Globus pallidus (tissue), 1 donor: ENCODE results near the gene CCDC9.
"Not testable (repeated sequence)": the region's sequence is repeated elsewhere in the genome, so short reads cannot be mapped to it uniquely, and the experiment has no call there.

Experiments
- DNase-seq: peaks from one replicate; pipeline ENCODE4 v3.0.0-alpha.2; 2015; ENCODE audit warnings: low spot score

Gene CCDC9

DNA sequence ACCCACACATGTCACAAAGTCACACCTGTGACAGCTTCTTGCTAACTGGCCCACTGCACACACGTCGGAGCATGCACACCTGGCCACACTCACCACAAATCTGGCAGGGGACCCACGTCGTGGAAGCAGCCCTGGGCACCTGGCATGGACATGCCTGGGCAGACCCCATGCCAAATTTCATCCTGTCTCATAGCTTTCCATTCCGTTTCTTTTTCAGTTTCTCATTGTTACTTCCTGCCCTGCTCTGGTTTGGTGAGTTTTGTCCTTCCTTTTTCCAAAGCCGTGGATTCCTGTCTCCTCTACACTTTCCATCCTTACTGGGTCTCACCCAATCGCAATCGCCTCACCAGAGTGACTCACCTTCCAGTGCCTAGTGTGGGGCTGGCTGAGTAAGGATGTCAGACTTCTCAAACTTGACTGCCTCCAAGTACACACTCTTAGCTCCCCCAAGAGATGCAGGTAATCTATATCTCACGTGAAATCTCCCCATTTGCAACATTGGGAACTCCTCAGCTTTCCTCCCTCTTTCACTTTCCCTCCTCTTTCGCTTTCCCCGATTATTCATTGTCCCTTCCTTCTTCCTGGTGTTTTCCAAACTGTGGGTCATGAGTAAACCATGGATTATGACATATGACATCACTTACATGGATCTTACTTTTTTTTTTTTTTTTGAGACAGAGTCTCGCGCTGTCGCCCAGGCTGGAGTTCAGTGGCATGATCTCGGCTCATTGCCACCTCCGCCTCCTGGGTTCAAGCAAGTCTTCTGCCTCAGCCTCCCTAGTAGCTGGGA is 23.7 kb upstream of the CCDC9 start:
- no peak for DNase-seq

DNA sequence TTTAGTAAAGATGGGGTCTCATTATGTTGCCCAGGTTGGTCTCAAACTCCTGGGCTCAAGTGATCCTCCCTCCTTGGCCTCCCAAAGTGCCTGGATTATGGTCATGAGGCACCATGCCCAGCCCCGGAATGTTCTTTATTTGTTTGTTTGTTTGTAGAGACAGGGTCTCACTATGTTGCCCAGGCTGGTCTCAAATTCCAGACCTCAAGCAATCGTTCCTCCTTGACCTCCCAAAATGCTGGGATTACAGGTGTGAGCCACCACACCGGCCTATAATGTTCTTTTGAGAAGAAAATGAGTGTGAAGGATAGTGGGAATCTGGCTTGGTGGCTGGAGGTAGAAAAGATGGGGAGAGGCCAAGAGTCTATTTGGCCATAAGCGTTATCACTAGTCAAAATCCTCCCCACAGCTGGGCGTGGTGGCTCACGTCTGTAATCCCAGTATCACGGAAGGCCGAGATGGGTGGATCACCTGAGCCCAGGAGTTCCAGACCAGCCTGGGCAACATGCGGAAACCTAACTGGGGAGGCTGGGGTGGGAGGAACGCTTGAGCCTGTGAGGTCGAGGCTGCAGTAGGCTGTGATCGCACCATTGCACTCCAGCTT is 20.2 kb upstream of the CCDC9 start:
- no peak for DNase-seq

DNA sequence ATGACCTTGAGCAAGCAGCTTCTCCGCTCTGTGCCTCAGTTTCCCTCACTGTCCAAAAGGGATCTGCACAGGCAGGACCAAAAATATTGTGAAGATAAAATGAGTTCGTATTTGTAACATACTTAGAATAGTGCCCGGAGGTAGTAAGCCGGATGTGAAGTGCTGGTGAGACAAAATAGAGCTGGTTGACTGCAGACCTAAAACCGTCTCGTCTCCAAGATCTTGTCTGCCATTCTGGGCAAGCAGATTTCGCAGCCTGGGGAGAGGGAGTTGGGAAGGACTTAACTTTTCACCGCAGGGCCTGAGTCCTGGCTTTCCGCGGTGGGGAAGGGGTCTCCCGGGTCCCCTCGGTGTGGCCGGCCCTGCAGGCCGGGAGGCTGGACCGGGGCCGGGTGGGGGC is 17.2 kb upstream of the CCDC9 start:
- DNase-seq, result no peak

DNA sequence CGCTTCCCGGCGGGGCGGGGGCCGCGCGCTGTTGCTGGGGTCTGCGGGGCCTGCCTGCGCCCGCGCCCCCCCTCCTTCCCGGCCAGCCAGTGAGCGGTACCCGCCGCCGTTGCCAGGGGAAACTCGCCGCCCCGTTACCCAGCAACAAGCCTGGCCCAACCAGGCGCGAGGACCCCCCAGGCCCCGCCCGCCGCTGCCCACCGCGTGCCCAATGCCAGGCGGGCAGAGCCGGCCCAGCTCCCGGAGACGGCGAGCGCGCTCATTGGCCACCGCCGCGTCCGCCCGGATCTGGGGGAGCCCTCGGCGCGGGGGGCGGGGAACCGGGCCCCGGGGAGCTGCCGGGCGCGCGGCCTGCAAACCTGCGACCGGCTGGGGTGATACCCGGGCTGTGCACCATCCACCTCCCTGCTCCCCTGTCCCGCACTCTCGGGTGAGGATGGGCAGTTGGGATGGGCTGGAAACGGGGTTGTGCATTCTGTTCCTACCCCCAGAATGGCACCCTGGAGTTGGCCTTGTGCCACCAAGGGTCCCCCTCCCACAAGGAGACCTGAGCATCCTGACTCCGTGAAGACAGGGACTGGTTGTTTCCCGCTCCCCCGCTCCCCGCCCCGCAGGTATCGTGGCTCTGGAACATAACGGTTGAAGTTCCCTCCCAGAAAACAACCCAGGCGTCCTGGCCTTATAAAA is 16.6 kb upstream of the CCDC9 start:
- DNase-seq, result peak; percentile 67

DNA sequence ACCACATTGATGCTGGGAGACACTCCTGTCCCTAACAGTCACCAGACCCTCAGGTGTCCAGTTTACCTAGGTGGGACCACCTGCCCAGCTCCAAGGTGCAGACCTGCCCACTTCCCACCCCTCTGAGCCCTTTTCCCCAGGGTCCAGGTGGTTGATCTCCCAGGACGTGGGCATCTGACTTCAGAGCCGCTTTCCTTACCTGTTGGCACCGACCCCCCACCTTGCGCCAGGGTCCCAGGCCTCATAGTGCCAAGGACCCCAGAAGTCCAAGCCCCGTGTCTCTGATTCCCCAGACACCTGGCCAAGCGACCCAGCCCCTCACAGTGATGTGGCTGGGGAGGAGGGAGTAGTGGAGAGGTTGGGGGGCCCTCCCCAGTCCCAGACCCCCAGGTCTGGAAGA is 15.8 kb upstream of the CCDC9 start:
- no peak for DNase-seq

DNA sequence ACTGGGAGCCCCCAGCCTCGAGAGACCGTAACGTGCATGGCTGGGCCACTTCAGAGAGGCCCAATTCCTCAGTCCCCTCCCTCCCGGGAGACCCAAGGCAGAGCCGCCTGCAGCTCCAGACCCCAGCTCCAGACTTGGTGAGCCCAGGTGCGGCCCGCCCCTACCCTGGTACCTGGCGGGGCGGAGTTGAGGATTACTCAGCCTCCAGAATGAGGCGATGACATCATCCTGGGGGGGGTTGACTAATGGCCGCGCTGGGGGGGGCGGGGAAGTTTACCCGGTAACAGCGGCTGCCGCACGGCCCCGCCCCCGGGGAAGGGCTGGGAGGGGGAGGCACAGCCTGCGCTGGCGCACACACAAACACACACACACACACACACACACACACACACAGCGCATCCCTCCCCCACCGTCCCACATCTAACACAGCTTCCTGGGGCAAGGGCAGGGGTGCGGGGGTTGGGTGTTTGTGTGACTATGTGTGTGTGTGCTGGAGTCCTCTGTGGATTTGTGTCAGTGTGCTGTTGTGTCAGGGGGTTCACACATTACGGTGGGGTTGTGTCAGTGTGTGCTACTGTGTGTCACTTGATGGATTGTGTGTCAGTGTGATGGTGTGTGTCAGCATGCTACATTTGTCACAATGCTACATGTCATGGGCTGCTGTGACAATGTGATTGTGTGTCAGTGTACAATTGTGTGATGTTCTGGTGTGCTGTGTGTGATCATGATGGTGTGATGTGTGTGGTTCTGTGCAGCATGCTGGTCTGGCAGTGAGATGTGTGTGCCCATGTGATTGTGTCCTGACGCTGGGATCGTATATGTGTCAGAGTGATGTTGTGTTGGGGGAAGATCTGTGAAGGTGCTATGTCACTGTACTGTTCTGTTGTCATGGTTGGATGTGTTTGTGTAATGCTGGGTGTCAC is 15.1 kb upstream of the CCDC9 start:
- DNase-seq, result no peak

DNA sequence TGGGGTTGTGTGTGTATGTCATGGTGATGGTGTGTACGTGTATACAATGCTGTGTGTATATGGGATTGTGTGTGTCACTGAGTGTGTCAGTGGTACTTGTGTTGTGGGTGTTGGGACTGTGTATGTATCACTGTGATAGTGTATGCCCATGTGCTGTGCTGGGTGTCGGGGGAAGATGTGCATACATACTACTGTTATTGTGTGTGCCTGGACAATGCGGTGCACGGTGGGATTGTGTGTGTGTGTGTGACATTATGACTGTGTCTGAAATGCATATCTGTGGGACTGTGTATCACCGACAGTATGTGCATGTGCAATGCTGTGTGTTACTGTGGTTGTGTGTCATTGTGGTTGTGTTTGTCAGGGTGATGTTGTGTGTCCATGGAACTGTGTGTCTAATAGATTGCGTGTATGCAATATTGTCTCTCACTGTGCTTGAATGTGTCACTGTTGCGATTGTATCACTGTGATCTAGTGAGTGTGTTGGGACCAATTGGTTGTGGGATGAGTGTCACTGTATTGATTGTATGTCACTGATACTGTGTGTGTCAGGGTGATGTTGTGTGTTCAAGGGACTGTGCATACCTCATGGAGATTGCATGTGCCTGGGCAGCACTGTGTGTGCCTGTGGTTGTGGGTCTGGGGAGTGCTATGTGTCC is 14.3 kb upstream of the CCDC9 start:
- no peak for DNase-seq

DNA sequence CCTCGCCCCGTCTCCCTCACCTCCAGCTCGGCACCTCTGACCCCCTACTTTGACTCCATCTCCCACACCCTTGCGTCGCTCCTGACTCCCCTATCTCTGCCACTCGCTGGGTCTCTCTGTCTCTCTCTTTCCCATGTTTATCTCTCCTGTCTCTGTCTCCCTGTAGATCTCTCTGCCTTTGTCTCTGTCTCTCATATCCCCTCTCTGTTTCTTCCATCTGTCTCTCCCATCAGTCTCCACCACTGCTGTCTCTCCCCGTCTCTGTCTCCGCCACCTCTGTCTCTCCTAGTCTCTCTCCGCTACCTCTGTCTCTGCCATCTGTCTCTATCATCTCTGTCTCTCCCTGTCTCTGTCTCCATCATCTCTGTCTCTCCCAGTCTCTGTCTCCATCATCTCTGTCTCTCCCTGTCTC is 13.0 kb upstream of the CCDC9 start:
- DNase-seq, result no peak

DNA sequence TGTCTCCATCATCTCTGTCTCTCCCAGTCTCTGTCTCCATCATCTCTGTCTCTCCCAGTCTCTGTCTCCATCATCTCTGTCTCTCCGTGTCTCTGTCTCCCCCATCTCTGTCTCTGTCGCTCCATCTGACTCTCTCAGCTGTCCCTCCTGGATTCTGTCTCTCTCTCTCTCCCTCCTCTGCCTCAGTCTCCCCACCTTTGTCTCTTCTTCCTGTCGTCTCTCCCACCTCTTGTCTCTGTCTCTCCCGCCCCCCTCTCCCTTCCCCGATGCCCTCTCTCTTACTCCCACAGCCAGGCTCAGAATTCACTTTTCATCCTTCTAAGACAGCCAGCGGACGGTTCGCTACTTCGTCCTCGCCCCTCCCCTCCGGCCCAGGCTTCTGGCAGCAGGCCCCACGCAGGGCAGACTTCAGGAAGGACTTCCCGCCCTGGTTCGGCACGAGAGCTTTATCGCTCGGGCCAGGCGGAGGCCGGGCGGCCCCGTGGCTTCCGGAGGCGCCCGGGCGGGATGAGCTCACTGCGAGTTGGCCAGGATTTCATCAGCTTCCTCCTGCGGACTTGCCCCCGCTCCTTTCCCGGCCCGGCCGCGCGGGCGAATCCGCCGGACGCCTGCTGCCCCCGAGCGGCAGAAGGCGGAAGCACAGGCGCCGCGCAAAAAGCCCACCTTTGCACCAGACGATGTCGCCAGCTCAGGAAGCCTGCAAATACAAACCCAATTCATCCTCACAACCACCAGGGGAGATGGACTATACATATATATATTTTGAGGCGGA is 12.4 kb upstream of the CCDC9 start:
- DNase-seq, result peak; percentile 82

DNA sequence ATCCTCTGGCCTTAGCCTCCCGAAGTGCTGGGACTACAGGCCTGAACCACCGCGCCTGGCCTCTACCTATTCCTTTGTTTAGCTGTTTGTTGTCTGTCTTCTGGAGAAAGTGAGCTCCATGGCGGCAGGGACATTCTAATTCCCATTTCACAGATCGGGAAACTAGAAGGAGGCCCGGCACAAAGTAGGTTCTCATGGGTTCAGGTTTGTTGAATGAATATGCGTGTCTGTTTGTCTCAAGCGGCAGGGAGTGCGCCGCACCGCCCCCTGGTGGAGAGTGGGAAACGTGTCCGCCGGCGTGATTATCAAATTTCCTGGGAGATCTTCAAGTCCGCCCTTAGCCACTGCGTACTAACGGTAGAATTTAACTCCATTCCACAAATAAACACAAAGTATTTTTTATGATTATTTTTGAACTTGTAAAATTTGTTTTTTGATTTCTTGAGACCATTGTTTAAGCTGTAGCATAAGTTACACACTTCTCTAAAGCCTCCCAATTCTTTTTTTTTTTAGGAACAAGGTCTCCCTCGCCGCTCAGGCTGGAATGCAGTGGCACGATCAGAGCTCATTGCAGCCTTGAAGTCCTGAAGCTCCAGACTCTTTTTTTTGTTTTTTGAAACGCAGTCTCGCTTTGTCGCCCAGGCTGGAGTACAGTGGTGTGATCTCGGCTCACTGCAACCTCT is 8.9 kb upstream of the CCDC9 start:
- DNase-seq, result no peak

DNA sequence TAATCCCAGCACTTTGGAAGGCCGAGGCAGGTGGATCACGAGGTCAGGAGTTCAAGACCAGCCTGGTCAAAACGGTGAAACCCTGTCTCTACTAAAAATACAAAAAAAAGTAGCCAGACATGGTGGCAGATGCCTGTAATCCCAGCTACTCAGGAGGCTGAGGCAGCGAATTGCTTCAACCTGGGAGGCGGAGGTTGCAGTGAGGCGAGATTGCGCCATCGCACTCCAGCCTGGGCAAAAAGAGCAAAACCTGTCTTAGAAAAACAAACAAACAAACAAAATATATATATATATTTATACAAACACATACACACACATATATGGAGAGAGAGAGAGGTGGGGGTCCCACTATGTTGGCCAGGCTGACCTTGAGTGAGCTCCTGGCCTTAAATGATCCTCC is 3.3 kb upstream of the CCDC9 start:
- not testable (repeated sequence) for DNase-seq

DNA sequence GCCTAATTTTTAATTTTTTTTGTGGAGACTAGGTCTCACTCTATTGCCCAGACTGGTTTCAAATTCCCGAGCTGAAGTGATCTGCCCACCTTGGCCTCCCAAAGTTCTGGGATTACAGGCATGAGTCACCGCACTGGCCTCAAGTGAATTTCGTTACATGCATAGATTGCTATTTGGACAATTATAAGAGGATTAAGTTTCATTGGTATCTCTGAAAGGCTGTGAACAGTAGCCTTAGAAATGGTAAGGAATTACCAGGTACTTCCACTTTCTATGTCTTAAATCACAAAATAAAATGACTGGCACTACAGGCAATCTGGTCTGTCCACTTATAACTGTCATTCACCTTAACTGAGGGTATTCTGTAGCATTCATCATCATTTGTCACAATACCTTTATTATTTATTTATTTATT is 2.9 kb upstream of the CCDC9 start:
- no peak for DNase-seq

DNA sequence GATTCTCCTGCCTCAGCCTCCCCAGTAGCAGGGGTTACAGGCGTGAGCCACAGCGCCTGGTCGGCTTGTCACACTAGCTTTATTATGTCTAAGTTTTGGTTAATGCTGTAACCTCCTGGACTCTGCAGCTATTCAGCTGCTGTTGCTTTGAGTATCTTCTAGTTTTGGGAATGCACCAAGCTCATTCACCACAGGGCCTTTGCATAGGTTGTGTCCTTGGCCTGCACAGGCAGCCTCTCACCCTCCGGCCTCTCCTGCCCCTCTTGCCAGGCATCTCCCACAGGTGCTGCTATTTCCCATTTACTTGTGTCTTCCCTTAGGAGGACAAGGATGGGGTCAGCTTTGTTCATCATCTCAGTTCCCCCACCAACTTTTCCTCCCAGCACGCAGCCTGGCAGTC is 2.4 kb upstream of the CCDC9 start:
- DNase-seq, result no peak

DNA sequence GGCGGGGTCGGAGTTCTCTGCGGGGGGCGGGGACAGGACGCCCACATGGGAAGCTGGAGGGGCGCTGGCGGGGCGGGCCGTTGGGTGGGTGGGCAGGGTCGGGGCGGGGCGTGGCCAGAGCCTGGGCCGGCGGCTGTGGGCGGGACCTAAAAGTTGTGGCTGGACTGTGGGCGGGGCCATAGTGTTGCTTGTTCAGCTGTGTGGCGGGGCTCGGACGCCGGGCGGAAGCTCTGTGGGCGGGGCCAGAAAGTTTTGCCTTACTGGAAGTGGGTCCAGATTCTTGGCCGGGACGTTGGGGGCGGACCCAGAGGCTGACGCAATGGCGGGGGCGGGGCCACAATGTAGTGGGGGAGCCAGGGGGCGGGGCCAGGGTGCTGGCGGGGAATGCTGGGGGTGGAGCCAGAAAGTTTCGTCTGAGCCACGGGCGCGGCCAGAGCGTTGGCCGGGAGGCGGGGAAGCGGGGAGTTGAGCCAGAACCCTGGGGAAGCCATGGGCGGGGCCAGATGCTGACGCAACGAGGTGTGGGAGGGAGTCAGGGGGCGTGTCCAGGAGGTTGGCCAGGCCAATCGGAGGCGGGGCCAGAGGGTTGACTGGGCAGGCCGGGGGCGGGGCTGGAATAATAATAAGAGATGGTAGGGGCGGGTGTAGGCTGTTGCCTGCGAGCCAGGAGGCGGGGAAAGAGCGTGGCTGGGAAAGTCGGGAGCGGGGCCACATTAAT is 527 bp downstream of the CCDC9 start:
- DNase-seq, result peak; percentile 99

DNA sequence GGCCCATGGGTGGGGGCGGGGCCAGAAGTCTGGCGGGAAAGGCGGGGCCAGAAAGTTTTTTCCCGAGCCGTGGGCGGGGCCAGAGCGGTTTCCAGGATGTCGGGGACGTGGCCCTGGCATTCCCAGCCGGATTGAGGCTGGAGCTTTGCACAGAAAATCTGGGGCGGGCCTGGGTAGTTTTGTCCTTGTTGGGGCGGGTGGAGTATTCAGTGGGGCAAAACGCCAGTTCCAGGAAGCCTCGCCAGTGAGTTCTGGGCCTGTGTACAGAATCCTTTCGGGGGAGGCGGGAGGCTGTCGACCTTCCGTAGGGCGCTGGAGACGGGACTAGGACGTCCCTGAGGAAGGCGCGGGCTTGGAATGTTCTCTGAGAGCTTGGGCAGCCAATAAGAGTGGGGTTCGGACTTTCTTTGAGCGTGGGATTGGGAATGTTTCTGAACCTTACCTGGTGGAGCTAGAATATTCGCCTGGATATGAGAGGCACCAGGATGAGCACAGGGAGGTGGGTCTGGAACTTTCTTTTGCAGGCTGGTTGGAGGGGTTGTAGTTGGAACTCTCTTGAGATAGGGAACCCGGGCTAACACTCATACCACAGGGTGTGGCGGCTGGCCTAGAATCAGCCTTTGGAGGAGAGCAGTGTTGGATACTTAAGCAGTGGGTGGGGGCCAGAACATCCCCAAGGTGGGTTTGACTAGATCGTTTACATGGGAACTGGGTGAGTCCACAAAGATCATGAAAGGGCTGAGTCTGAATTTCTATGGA is 1.3 kb downstream of the CCDC9 start:
- no peak for DNase-seq

DNA sequence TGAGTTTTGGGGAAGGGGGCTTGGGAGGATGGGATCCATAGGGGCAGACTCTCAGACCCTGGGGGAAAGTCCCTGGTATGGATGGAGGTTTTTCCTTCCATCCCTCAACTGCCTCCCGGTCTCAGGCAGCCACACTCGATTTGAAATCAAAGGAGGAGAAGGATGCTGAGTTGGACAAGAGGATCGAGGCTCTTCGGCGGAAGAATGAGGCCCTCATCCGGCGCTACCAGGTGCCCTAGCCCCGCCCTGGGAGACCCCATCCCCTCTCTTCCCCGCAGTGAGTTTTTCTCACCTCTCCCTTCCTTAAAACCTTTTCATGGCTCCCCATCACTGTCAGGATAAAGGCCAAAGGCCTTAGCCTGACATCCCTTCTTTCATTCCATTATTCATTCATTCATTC is 2.1 kb downstream of the CCDC9 start:
- DNase-seq, result no peak

DNA sequence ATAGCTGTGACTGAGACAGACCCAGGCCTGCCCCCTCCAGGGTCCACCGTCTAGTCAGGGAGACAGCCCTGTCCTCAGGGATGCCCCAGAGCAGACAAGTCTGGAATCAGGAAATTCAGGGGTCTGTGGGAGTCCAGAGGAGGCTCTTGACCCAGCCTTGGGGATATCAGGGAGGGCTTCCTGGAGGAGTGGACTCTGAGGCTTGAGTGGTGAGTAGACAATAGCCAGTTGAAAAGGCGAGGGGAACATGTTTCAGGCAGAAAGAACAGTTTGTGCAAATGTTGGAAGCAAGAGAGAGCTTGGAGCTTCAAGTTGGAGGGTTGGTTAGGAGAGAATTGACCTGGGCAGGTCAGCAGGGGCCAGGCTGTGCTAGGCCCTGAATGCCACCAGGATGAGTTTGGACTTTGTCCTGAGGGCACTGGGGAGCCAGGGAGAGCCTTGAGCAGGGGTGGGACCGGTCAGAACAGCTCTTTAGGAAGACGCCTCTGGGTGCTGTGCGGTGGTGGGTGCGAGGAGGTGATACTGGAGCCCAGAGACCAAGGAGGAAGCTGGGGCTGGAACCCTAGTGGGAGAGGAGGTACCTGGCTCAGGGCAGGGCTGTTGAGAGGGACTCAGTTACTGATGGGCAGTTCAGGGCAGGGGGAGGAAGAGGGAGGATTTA is 2.7 kb downstream of the CCDC9 start:
- DNase-seq, result no peak

DNA sequence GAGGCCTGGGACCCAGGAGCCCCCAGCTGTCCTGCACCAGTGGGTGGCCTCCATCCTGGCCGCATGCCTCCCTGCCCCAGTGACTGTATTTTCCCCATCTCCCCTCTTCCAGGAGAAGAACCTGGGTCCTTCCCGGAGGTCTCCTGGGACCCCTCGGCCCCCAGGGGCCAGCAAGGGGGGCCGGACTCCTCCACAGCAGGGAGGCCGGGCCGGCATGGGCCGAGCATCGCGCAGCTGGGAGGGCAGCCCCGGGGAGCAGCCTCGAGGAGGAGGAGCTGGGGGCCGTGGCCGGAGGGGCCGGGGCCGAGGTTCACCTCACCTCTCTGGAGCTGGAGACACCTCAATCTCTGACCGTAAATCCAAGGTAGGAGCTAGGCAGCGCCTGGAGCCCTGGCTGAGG is 4.2 kb downstream of the CCDC9 start:
- DNase-seq, result no peak
